Measurements from ENCODE around the gene ATP5F1B. TPM values are rescaled to one million over a fixed set of nuclear protein-coding genes. Genes with fewer than 3 reads are reported as not detected.
A peak's percentile ranks its signal among the peaks of the same experiment; 100 is the strongest.
"Not testable (repeated sequence)": the region's sequence is repeated elsewhere in the genome, so short reads cannot be mapped to it uniquely, and the experiment has no call there.

ATP5F1B gene
- total RNA-seq, 2 donors from 2014 or later: 489 to 941 TPM

DNA sequence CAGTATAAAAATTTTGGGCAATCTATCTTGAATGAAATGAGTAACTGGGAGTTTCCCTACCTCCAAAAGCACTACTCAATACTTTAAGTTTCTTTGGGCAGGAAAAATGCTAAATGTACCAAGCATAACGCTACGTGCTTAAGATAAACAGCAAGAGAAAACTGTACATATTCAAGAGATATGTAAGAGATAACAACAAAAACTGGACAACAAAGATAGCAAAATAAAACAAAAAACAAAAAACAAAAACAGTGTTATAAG, 22.3 kb upstream of the ATP5F1B start:
- peaks cover 100% of the 10 kb centered on the region for H3K36me3 Mint-ChIP-seq (ENCODE audit: low read depth)
- H3K27me3 Mint-ChIP-seq: no peaks in the 10 kb centered on the region
- H3K4me3 Mint-ChIP-seq: peak overlapping the region; percentile 42
- H3K27ac Mint-ChIP-seq: peak overlapping the region; percentile 2
- peaks cover 6% of the 10 kb centered on the region for H3K4me1 Mint-ChIP-seq
- H3K9me3 Mint-ChIP-seq: no peaks in the 10 kb centered on the region
- ATAC-seq (replicated peaks): peak; percentile 40

DNA sequence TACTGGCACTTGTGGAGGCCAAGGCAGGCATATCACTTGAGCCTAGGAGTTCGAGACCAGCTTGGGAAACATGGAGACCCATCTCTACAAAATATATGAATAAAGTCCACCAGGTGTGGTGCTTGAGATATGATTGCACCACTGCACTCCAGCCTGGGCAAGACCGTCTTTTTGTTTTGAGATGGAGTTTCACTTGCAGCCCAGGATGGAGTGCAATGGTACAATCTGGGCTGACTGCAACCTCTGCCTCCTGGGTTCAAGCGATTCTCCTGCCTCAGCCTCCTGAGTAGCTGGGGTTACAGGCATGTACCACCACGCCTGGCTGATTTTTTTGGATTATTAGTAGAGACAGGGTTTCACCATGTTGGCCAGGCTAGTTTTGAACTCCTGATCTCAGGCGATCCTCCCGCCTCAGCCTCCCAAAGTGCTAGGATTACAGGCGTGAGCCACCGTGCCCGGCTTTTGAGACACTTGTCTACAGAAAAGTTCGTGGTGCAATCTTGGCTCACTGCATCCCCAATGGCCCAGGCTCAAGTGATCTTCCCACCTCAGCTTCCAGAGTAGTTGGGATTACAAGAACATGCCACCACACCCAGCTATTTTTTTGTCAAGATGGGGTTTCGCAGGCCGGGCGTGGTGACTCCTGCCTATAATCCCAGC, 16.3 kb upstream of the ATP5F1B start:
- Mint-ChIP-seq H3K27me3 (no peaks in the 10 kb centered on the region), H3K4me3 (no peak overlapping the region), H3K9me3 (no peaks in the 10 kb centered on the region), H3K36me3 (ENCODE audit: low read depth) (peaks cover 50% of the 10 kb centered on the region), H3K4me1 (peaks cover 5% of the 10 kb centered on the region), H3K27ac (no peak overlapping the region)
- no peak for ATAC-seq (replicated peaks)

DNA sequence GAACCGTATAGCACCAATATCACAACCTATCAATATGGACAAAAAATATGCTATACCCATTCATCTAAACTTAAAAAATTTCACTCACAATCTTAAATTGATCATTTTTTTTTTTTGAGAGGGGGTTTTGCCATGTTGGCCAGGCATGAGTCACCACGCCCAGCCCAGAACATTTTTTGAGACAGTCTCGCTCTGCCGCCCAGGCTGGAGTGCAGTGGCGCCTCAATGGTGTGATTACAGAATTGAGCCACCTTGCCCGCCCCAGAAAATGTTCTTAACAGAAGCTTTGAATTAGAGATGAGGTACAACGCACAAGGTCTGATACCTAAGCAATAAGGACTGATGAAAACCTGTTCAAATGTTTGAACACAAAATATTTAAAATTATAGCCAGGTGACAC, 15.8 kb upstream of the ATP5F1B start:
- H3K36me3 Mint-ChIP-seq (ENCODE audit: low read depth): peaks cover 45% of the 10 kb centered on the region
- ATAC-seq (replicated peaks): no peak
- no peak overlapping the region for H3K4me3 Mint-ChIP-seq
- peaks cover 5% of the 10 kb centered on the region for H3K4me1 Mint-ChIP-seq
- no peaks in the 10 kb centered on the region for H3K27me3 Mint-ChIP-seq
- H3K9me3 Mint-ChIP-seq: no peaks in the 10 kb centered on the region
- no peak overlapping the region for H3K27ac Mint-ChIP-seq

GRCh38 chr12:56658921-56659320, 13.1 kb upstream of the ATP5F1B start:
- Mint-ChIP-seq H3K4me3 (no peak overlapping the region), H3K9me3 (no peaks in the 10 kb centered on the region), H3K27ac (no peak overlapping the region), H3K36me3 (ENCODE audit: low read depth) (peaks cover 18% of the 10 kb centered on the region), H3K27me3 (no peaks in the 10 kb centered on the region), H3K4me1 (peaks cover 5% of the 10 kb centered on the region)
- ATAC-seq (replicated peaks): no peak

DNA sequence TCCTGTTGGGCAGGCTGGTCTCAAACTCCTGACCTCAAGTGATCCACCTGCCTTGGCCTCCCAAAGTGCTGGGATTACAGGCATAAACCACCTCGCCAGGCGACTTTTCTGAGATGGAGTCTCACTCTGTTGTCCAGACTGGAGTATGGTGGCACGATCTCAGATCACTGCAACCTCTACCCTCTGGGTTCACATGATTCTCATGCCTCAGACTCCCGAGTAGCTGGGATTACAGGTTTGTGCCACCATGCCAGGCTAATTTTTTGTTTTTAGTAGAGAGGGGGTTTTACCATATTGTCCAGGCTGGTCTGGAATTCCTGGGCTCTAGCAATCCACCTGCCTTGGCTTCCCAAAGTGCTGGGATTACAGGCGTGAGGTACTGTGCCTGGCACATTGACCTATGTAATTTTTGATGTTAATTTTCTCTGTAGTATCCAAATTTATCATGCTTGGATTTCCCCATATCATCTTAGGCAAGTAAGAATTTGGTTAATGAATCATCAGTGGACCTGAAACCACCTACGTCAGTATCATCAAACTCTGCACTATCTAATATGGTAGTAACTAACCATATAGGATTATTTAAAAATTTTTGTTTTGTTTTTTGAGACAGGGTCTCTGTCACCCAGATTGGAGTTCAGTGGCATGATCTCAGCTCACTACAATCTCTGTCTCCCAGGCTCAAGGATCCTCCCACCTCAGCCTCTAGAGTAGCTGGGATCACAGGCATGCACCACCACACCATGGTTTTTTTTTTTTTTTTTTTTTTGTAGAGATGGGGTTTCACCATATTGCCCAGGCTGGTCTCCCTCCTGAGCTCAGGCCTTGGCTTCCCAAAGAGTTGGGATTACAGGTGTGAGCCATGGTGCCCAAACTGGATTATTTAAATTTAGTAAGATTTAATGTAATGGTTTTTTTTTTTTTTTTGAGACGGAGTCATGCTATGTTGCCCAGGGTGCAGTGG, 11.9 kb upstream of the ATP5F1B start:
- H3K9me3 Mint-ChIP-seq: no peaks in the 10 kb centered on the region
- no peaks in the 10 kb centered on the region for H3K27me3 Mint-ChIP-seq
- no peaks in the 10 kb centered on the region for H3K4me1 Mint-ChIP-seq
- peak; percentile 98 for ATAC-seq (replicated peaks)
- peak overlapping the region; percentile 39 for H3K27ac Mint-ChIP-seq
- peaks cover 6% of the 10 kb centered on the region for H3K36me3 Mint-ChIP-seq (ENCODE audit: low read depth)
- peak overlapping the region; percentile 52 for H3K4me3 Mint-ChIP-seq

- H3K27ac Mint-ChIP-seq; H3K27me3 Mint-ChIP-seq; ATAC-seq (replicated peaks); H3K4me3 Mint-ChIP-seq; H3K9me3 Mint-ChIP-seq; H3K36me3 Mint-ChIP-seq (ENCODE audit: low read depth); H3K4me1 Mint-ChIP-seq: not testable (repeated sequence)
Observed at GRCh38 chr12:56653781-56654180, 8.0 kb upstream of the ATP5F1B start.

DNA sequence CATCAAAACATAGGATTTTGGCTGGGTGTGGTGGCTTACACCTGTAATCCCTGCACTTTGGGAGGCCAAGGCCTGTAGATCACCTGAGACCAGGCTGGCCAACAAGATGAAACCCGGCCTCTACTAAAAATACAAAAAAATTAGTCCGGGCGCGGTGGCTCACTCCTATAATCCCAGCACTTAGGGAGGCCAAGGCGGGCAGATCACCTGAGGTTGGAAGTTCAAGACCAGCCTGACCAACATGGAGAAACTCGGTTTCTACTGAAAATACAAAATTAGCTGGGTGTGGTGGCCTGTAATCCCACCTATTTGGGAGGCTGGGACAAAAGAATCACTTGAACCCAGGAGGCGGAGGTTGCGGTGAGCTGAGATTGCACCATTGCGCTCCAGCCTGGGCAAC, 2.2 kb upstream of the ATP5F1B start:
- ATAC-seq (replicated peaks); H3K9me3 Mint-ChIP-seq; H3K27me3 Mint-ChIP-seq; H3K27ac Mint-ChIP-seq; H3K4me3 Mint-ChIP-seq: not testable (repeated sequence)
- peaks cover 13% of the 10 kb centered on the region for H3K4me1 Mint-ChIP-seq
- H3K36me3 Mint-ChIP-seq (ENCODE audit: low read depth): peaks cover 33% of the 10 kb centered on the region

- Mint-ChIP-seq H3K4me1 (peaks cover 13% of the 10 kb centered on the region), H3K27me3 (no peaks in the 10 kb centered on the region), H3K4me3 (peak overlapping the region; percentile 95), H3K27ac (peak overlapping the region; percentile 99), H3K9me3 (no peaks in the 10 kb centered on the region), H3K36me3 (ENCODE audit: low read depth) (peaks cover 60% of the 10 kb centered on the region)
- no peak for ATAC-seq (replicated peaks)
Observed at GRCh38 chr12:56645201-56645716, 525 bp downstream of the ATP5F1B start.

DNA sequence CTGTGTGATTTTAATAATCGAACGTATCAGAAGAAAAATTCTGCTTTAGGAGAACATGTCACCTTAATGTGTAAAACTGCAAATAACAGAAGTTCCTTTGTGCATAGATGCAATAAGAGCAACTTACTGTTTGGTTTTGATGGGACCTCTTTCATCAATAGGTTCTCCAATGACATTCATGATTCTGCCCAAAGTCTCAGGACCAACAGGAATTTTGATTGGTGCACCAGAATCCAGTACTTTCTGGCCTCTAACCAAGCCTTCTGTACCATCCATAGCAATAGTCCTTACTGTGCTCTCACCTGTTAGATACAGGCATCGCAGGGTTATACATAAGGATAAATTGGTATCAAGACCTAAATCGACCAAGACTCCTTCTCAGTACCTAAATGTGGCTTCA, 1.1 kb downstream of the ATP5F1B start:
- peak overlapping the region; percentile 95 for H3K4me3 Mint-ChIP-seq
- H3K9me3 Mint-ChIP-seq: no peaks in the 10 kb centered on the region
- ATAC-seq (replicated peaks): no peak
- H3K27ac Mint-ChIP-seq: peak overlapping the region; percentile 99
- no peaks in the 10 kb centered on the region for H3K27me3 Mint-ChIP-seq
- H3K4me1 Mint-ChIP-seq: peaks cover 13% of the 10 kb centered on the region
- peaks cover 66% of the 10 kb centered on the region for H3K36me3 Mint-ChIP-seq (ENCODE audit: low read depth)

GRCh38 chr12:56641219-56641618, 4.6 kb downstream of the ATP5F1B start:
- Mint-ChIP-seq H3K4me1 (peaks cover 15% of the 10 kb centered on the region), H3K4me3 (no peak overlapping the region), H3K9me3 (no peaks in the 10 kb centered on the region), H3K27me3 (no peaks in the 10 kb centered on the region), H3K36me3 (ENCODE audit: low read depth) (peaks cover 99% of the 10 kb centered on the region), H3K27ac (no peak overlapping the region)
- ATAC-seq (replicated peaks): no peak

- Mint-ChIP-seq H3K27ac (peak overlapping the region; percentile 98), H3K4me3 (peak overlapping the region; percentile 83), H3K4me1 (peaks cover 23% of the 10 kb centered on the region), H3K36me3 (ENCODE audit: low read depth) (peaks cover 83% of the 10 kb centered on the region), H3K9me3 (no peaks in the 10 kb centered on the region), H3K27me3 (no peaks in the 10 kb centered on the region)
- no peak for ATAC-seq (replicated peaks)
Observed at GRCh38 chr12:56637621-56638020, 8.2 kb downstream of the ATP5F1B start.

DNA sequence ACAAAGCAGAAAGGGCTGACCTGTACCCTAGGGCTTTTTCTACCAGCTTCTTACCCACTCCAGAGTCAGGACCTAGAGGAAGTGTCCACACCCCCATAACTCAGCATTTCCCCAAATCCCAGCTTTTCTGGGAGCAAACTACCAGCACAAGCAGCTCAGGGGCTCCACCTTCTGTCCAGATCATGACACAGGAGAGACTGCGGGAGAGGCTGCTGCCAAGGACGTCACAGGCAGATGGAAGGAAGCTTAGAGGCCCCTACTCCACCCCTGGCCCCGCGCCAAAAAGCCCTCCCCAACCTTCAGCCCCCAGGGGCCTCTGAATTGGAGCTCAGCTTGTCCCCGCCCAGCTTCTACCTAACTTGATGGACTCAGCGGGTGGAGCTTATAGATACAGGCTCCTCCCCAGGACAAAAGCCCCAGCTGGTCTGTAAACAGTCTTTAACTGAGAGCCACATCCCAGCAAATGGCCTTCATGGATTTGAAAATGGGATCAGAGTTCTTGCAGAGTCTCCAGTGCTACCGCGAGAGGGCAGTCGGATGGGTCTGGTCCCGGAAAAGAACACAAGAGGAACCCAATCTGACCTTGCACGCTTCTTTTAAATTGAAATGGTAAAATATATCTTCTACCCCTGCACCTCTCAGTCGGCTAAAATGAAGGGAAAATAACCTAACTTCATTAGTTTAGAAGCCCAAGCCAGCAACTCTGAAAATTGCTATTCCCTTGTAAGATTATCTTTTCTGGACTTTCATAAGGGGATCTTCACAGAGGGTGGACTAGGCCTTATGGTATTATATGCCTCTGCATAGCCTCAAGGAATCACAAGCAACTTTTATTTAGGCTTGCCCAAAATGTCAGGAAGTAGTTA, 8.9 kb downstream of the ATP5F1B start:
- Mint-ChIP-seq H3K27me3 (no peaks in the 10 kb centered on the region), H3K4me1 (peaks cover 23% of the 10 kb centered on the region), H3K27ac (peak overlapping the region; percentile 98), H3K36me3 (ENCODE audit: low read depth) (peaks cover 76% of the 10 kb centered on the region), H3K9me3 (no peaks in the 10 kb centered on the region), H3K4me3 (peak overlapping the region; percentile 83)
- peak; percentile 61 for ATAC-seq (replicated peaks)

- H3K27me3 Mint-ChIP-seq: no peaks in the 10 kb centered on the region
- peak overlapping the region; percentile 98 for H3K27ac Mint-ChIP-seq
- no peaks in the 10 kb centered on the region for H3K9me3 Mint-ChIP-seq
- H3K4me3 Mint-ChIP-seq: peak overlapping the region; percentile 83
- ATAC-seq (replicated peaks): peak; percentile 85
- peaks cover 28% of the 10 kb centered on the region for H3K4me1 Mint-ChIP-seq
- peaks cover 67% of the 10 kb centered on the region for H3K36me3 Mint-ChIP-seq (ENCODE audit: low read depth)
Observed at GRCh38 chr12:56635806-56636674, 9.7 kb downstream of the ATP5F1B start.

All from activated T-helper 17 cell treated with anti-CD3 and anti-CD28 coated beads, Interleukin-2, amount 50 U/mL, for 72 hours (primary cell).